NCI-H1092 treated with DMSO at 0.1 percent for 48 hours (cell line): Measurements from ENCODE around the gene XRCC6.
"Not testable (repeated sequence)": the region's sequence is repeated elsewhere in the genome, so short reads cannot be mapped to it uniquely, and the experiment has no call there.

Experiments used
- DNase-seq: peaks from one replicate; lab custom pipeline; 2025; lab: John Stamatoyannopoulos, UW

The XRCC6 gene

DNA sequence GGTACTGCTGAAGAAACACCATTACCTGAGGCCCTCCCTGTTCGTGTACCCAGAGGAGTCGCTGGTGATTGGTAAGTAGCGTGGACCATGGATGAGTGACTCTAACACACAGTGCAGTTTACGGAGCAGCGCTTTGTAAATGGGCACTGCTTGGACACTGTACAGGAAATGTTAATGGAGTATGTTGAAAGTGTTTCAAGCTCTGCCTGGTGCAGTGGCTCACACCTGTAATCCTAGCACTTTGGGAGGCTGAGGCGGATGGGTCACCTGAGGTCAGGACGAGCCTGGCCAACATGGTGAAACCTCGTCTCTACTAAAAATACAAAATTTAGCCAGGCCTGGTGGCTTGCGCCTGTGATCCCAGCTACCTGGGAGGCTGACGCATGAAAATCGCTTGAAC is 29.7 kb downstream of the XRCC6 start:
- no peak for DNase-seq

DNA sequence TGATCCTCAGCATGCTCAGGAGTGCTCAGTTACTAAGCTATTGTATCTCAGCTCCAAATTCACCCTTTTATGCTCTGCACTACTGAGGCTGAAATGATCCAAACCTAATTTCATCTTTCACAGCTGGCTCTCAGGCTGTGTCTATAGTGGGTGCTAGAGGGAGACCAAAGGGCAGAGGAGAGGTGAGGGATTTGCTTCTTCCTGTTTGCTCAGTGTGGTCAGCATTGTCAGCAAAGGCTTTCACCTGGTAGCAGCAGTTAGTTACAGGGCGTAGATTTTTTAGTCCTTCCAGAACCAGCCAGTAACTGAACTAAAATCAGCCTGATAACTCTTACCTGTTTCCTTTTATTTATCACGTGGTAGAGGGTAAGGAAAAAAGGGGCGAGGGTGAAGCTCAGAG is 33.2 kb downstream of the XRCC6 start:
- no peak for DNase-seq

DNA sequence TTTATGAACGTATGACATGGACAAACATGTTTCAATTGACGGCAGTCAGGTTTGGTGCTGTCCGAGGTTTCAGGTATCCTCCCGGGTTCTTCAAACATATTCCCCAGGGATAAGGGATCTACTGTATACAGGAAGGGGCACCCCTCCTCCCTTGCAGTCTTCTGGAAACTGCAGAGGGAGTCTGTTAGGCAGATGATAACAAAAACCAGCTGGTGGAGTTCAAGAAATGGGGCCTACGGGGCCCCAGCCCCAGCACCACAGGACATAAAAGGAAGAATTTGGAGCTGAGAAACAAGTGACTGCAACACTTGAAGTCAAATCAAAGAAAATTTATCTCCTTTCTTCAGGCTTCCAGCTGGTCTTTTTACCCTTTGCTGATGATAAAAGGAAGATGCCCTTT is 35.5 kb downstream of the XRCC6 start:
- DNase-seq, result no peak

GRCh38 chr22:41657709-41658108 is 36.6 kb downstream of the XRCC6 start:
- DNase-seq, result no peak

- no peak for DNase-seq
Measured at GRCh38 chr22:41658869-41659268, 37.8 kb downstream of the XRCC6 start.

GRCh38 chr22:41659941-41660340 is 38.8 kb downstream of the XRCC6 start:
- DNase-seq, result no peak

DNA sequence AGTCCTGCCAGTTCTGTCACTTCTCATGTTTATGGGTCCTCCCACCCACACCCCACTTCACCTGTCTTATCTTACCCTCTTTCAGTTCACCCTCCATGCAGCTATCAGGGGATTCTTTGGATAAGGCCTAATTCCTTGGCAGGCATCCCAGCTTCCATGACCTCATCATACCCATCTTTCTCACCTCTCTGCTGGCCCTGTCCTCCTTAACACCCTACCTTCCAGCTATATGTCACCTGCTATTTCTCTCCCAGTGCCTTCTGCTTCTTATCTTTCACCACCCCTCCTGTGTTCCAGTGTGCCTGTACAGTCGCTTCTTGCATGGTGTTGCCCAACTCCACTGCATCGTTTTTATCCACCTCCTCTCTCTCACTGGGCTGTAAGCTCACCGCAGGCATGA is 39.3 kb downstream of the XRCC6 start:
- no peak for DNase-seq

DNA sequence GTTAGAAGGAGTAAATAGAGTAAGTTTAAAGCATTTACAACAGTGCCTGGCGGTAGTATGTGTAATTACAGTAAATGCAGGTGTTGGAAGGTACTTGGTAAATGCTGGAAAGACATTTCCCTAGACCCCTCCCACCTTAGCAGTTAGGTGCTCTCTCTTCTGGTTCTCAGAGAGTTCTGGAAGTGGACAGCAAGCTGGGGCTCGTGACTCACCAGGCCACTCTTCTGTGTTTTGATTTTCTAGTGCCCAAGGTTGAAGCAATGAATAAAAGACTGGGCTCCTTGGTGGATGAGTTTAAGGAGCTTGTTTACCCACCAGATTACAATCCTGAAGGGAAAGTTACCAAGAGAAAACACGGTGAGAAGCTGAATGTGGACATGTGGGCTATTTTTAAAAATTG is 40.0 kb downstream of the XRCC6 start:
- no peak for DNase-seq

GRCh38 chr22:41661713-41662112 is 40.6 kb downstream of the XRCC6 start:
- no peak for DNase-seq

- DNase-seq, result not testable (repeated sequence)
Measured at GRCh38 chr22:41663594-41663993, 42.5 kb downstream of the XRCC6 start.

- no peak for DNase-seq
Measured at GRCh38 chr22:41664490-41664889, 43.4 kb downstream of the XRCC6 start.

- no peak for DNase-seq
Measured at GRCh38 chr22:41664951-41665350, 43.9 kb downstream of the XRCC6 start.

DNA sequence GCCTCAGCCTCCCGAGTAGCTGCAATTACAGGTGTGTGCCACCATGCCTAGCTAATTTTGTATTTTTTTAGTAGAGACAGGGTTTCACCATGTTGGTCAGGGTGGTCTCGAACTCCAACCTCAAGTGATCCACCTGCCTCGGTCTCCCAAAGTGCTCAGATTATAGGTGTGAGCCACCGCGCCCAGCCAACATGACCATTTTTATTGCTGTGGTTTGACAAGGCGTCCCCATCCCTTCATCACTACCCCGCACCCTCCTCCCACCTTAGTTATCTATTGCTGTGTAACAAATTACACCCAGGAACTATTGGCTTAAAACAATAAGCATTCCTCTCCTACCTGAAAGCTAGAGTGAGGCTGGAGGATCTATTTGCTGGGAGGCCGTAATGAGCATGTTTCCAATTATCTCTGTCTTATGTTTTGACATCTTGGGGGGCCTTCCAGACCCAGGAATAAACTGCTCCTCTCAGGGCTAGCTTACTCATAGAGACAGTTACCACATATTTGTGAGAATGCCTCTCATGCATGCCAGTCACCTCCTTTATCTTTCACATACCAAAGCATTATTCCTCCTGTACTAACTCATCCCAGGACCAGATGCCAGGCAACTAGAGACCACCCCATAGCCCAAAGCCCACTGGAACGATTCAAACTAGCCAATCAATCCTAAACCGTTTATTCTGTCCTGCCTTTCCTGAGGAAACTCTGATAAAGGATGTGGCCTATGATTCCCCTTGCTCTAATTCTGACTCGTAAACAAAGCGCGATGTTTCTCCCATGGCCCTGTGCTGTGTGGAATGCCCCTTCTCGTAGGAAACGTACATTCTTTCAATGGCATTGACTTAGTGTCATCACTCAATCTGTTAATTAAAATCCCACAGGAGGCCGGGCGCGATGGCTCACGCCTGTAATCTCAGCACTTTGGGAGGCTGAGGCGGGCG is 48.1 kb downstream of the XRCC6 start:
- DNase-seq, result no peak

- not testable (repeated sequence) for DNase-seq
Measured at GRCh38 chr22:41672096-41672495, 51.0 kb downstream of the XRCC6 start.

GRCh38 chr22:41672780-41673509 is 51.9 kb downstream of the XRCC6 start:
- no peak for DNase-seq

- DNase-seq, result no peak
Measured at GRCh38 chr22:41674846-41675340, 53.8 kb downstream of the XRCC6 start.

DNA sequence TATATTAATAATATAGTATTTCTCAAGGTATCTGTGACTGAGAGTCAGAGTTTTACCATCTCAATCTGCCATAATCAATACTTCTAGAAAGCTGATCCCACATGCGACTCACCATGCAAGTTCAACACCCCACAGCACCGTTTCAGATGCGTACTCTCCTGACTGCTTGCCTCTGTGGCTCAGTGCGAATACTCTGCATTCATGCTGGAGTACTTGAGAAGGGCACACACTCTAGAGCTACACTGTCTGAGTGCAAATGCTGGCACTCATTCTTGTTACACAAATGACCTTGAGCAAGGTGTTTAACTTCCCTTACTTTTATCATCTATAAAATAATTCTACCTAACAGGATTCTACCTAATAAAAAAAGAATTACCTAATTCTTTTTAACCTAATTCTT is 55.0 kb downstream of the XRCC6 start:
- DNase-seq, result no peak

GRCh38 chr22:41681616-41682015 is 60.5 kb downstream of the XRCC6 start:
- DNase-seq, result no peak

GRCh38 chr22:41682033-41682807 is 61.1 kb downstream of the XRCC6 start:
- DNase-seq, result peak; percentile 80

DNA sequence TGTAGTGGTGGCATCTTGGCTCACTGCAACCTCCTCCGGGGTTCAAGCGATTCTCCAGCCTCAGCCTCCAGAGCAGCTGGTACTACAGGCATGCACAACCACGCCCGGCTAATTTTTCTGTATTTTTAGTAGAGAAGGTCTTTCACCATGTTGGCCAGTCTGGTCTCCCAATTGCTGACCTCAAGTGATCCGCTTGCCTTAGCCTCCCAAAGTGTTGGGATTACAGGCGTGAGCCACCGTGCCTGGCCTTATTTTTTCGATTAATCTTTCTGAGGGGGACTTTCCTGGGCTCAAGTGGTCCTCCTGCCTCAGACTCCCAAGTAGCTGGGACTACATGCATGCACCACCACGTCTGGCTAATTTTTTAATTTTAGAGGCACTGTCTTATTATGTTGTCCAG is 62.0 kb downstream of the XRCC6 start:
- DNase-seq, result no peak

DNA sequence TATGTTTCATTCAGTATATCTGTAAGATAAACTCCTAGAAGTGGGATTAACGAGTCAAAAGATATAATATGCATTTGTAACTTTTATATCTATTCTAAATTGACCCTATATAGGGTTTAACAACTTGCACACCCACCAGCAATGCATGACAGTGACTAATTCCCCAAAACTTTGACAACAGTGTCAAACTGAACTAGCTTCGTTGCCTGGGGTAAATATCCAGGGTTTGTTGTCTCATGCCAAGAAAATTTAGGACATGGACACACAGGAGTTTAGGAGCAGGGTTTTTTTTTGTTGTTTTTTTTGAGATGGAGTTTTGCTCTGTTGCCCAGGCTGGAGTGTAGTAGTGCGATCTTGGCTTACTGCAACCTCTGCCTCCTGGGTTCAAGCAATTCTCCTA is 62.5 kb downstream of the XRCC6 start:
- no peak for DNase-seq

- no peak for DNase-seq
Measured at GRCh38 chr22:41684194-41684593, 63.1 kb downstream of the XRCC6 start.
